AG04449 (cell line): ENCODE results near the gene CLTA.
"Not testable (repeated sequence)": the region's sequence is repeated elsewhere in the genome, so short reads cannot be mapped to it uniquely, and the experiment has no call there.

ENCODE experiments used
- CTCF ChIA-PET: fragments of 350-600 bp; formaldehyde crosslinking; extraction: SDS; loops from one replicate; lab custom pipeline; 2021; ENCODE audit warnings: antibody characterized with exemption; lab: Yijun Ruan, JAX
- POLR2A ChIA-PET: fragments of 400-600, 350-600 bp; formaldehyde crosslinking; extraction: SDS; loops from one replicate; lab custom pipeline; 2020; ENCODE audit warnings: antibody characterized with exemption, inconsistent platforms; lab: Yijun Ruan, JAX
- DNase-seq: peaks from one replicate; pipeline ENCODE4 v3.0.0-alpha.2; 2010; ENCODE audit warnings: low read depth, low spot score
- H3K4me3 ChIP-seq: 2 replicates; pipeline ENCODE4 v1.5.1; 2011; ENCODE audit warnings: low read depth, mild to moderate bottlenecking, control low read depth, low read length
- TF ChIP-seq, protein P1 (sequence below): IDR thresholded peaks from one replicate; pipeline ENCODE4 v1.5.1; 2011; ENCODE audit warnings: mild to moderate bottlenecking, moderate library complexity, low read length, control low read depth, inconsistent platforms; ENCODE audit not compliant: insufficient read depth; ENCODE audit errors: missing control alignments

CLTA gene

DNA sequence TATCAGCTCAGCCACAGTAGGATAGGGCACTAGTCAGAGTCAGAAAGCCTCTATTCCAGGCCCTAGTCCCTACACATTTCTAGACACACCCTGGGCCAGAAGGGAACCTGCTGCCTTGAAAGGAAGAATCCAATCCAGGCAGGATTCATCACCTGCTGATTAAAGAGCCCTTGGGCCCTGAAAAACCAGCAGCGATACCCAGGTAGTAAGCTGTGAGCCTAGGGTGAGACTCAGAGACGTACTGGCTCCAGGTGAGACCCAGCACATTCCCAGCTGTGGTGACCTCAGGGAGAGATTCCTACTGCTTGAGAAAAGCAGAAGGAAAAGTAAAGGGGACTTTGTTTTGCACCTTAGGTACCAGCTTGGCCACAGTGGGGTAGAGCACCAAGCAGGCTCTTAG, 16.9 kb upstream of the CLTA start:
- ChIA-PET CTCF (interaction anchor here (6.1 kb wide), 1 partner anchor 9 kb away, joined by 36 read pairs; no protein-coding TSS in a partner anchor), POLR2A (no interaction called here)
- no peak for DNase-seq

DNA sequence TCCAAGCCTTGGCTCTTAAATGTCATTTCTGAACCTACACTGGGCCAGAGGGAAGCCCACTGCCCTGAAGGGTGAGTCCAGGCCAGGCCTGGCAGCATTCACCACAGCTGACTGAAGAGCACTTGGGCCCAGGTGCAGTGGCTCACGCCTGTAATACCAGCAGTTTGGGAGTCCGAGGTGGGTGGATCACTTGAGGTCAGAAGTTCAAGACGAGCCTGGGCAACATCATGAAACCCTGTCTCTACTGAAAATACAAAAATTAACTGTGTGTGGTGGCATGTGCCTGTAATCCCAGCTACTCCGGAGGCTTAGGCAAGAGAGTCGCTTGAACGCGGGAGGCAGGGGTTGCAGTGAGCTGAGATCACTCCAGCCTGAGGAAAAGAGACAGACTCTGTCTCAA, 16.4 kb upstream of the CLTA start:
- POLR2A ChIA-PET: no interaction called here
- DNase-seq: no peak
- CTCF ChIA-PET: interaction anchor here (6.1 kb wide), 1 partner anchor 9 kb away, joined by 36 read pairs; no protein-coding TSS in a partner anchor
- H3K4me3 ChIP-seq: no peak overlapping the region
- TF ChIP-seq, protein P1, sequence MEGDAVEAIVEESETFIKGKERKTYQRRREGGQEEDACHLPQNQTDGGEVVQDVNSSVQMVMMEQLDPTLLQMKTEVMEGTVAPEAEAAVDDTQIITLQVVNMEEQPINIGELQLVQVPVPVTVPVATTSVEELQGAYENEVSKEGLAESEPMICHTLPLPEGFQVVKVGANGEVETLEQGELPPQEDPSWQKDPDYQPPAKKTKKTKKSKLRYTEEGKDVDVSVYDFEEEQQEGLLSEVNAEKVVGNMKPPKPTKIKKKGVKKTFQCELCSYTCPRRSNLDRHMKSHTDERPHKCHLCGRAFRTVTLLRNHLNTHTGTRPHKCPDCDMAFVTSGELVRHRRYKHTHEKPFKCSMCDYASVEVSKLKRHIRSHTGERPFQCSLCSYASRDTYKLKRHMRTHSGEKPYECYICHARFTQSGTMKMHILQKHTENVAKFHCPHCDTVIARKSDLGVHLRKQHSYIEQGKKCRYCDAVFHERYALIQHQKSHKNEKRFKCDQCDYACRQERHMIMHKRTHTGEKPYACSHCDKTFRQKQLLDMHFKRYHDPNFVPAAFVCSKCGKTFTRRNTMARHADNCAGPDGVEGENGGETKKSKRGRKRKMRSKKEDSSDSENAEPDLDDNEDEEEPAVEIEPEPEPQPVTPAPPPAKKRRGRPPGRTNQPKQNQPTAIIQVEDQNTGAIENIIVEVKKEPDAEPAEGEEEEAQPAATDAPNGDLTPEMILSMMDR: no peak

More for the DNA sequence above, 16.9 kb upstream of the CLTA start:
- H3K4me3 ChIP-seq: no peak overlapping the region
- TF ChIP-seq, protein P1: no peak

DNA sequence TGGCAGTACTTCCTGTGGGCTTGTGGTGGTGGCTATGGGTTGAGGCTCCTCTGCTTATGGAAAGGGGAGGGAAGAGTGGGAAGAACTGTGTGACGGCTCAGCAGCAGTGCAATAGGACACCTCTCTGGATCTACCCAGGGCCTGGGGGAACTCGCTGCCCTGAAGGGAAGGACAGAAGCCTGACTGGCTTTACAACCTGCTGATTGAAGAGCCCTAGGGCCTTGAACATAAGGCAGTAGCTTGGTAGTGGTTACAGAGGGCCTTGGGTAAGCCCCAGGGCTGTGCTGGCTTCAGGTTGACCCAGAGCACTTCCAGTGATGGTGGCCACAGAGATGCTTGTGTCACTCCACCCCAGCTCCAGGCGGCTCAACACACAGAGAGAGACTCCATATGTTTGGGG, 16.0 kb upstream of the CLTA start:
- ChIA-PET CTCF (interaction anchor here (6.1 kb wide), 1 partner anchor 10 kb away, joined by 36 read pairs; no protein-coding TSS in a partner anchor), POLR2A (no interaction called here)
- DNase-seq: no peak
- H3K4me3 ChIP-seq: no peak overlapping the region
- TF ChIP-seq, protein P1: no peak

DNA sequence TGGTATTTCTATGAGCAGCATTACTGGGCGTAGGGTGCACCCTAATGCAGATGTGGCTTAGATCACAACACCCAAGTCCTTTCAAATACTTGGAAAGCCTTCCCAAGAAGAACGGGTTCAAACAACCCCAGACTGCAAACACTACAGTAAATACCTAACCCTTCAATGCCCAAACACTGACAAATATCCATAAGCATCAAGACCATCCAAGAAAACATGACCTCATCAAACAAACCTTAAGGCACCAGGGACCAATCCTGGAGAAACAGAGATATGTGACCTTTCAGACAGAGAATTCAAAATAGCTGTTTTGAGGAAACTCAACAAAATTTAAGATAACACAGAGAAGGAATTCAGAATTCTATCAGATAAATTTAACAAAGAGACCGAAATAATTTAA, 15.5 kb upstream of the CLTA start:
- DNase-seq, POLR2A ChIA-PET, H3K4me3 ChIP-seq: not testable (repeated sequence)
- CTCF ChIA-PET: interaction anchor here (6.1 kb wide), 1 partner anchor 10 kb away, joined by 36 read pairs; no protein-coding TSS in a partner anchor

DNA sequence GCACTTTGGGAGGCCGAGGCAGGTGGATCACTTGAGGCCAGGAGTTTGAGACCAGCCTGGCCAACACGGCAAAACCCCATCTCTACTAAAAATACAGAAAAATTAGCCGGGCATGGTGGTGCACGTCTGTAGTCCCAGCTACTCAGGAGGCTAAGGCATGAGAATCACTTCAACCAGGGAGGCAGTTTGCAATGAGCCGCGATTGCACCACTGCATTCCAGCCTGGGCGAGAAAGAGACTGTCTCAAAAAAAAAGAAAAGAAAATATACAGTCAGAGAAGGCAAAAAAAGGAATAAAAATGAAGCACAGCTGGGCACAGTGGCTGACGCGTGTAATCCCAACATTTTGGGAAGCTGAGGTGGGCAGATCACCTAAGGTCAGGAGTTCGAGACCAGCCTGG, 14.2 kb upstream of the CLTA start:
- H3K4me3 ChIP-seq, DNase-seq, POLR2A ChIA-PET: not testable (repeated sequence)
- CTCF ChIA-PET: interaction anchor here (3.0 to 6.1 kb wide), 2 partner anchors 12 to 13 kb away, joined by 18 to 36 read pairs; partner anchors contain the start of gene CLTA

DNA sequence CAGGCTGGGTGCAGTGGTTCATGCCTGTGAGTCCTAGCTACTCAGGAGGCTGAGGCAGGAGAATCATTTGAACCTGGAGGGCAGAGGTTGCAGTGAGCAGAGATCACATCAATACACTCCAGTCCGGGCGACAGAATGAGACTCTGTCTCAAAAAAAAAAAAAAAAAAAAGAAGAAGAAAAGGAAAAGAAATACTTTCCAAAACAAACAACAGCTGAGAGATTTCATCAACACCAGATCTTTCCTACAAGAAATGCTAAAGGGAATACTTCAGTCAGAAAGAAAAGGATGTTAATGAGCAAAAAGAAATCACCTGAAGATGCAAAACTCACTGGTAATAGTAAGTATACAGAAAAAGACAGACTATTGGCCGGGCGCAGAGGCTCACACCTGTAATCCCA, 13.2 kb upstream of the CLTA start:
- H3K4me3 ChIP-seq: no peak overlapping the region
- CTCF ChIA-PET: interaction anchor here (3.0 to 6.1 kb wide), 2 partner anchors 12 to 13 kb away, joined by 18 to 36 read pairs; partner anchors contain the start of gene CLTA
- TF ChIP-seq, protein P1: no peak
- DNase-seq: no peak
- POLR2A ChIA-PET: no interaction called here

DNA sequence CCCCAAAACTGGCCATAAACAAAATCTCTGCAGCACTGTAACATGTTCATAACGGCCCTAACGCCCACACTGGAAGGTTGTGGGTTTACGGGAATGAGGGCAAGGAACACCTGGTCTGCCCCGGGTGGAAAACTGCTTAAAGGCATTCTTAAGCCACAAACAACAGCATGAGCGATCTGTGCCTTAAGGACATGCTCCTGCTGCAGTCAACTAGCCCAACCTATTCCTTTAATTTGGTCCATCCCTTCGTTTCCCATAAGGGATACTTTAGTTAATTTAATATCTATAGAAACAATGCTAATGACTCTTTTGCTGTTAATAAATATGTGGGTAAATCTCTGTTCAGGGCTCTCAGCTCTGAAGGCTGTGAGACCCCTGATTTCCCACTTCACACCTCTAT, 10.5 kb upstream of the CLTA start:
- POLR2A ChIA-PET, H3K4me3 ChIP-seq, DNase-seq: not testable (repeated sequence)
- CTCF ChIA-PET: interaction anchor here (1.0 to 3.2 kb wide), 2 partner anchors 10 to 13 kb away, joined by 3 to 13 read pairs; no protein-coding TSS in a partner anchor

DNA sequence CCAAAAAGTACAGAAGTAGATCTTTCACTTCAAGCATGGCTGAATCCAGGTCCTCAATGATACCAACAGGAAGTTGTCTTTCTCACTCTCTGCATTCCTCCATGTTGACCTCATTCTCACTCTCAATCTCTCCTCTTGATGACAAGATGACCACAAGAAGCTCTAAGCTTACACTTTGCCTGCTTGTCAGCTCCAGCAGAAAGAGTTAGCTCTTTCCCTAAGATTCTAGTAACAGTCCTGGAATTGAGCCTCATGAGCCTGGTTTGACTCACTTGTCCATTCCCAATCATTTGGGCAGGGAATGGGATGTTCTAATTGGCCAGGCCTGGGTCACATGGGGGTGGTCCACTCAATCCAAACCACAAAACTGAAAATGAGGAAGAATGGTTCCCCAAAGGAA, 3.3 kb upstream of the CLTA start:
- DNase-seq: peak; percentile 83
- TF ChIP-seq, protein P1: no peak
- ChIA-PET CTCF (interaction anchor here (0.7 to 2.6 kb wide), 4 partner anchors 21 to 231 kb away, joined by 3 to 11 read pairs (median 4); no protein-coding TSS in a partner anchor), POLR2A (interaction anchor here (0.8 to 1.5 kb wide), 3 partner anchors 11 to 87 kb away, joined by 3 to 4 read pairs (median 3); no protein-coding TSS in a partner anchor)
- H3K4me3 ChIP-seq: no peak overlapping the region
